Neural progenitor cell (in vitro differentiated cells): ENCODE results near the gene XKR8. TPM values are rescaled to one million over a fixed set of nuclear protein-coding genes. Genes with fewer than 3 reads are reported as not detected.

ENCODE experiments used
- DNase-seq: peaks from one replicate; pipeline ENCODE4 v3.0.0-alpha.2; 2016; ENCODE audit warnings: low spot score
- H2AFZ ChIP-seq: fragments of 200-600 bp; sonication (generic); replicated peaks from 2 replicates; pipeline ENCODE4 v1.6.1; 2016; ENCODE audit warnings: antibody characterized with exemption
- H3F3A ChIP-seq: fragments of 200-600 bp; sonication (generic); 2 replicates; pipeline ENCODE4 v1.6.1; 2016; ENCODE audit warnings: antibody characterized with exemption, low read depth
- H3K27ac ChIP-seq: fragments of 200-600 bp; sonication (generic); 2 replicates; pipeline ENCODE4 v1.5.1; 2016; ENCODE audit warnings: mild to moderate bottlenecking
- H3K27me3 ChIP-seq: fragments of 200-600 bp; sonication (generic); 2 replicates; pipeline ENCODE4 v1.6.1; 2016; ENCODE audit warnings: mild to moderate bottlenecking, moderate library complexity
- H3K36me3 ChIP-seq: fragments of 200-600 bp; sonication (generic); 2 replicates; pipeline ENCODE4 v1.5.1; 2016
- H3K4me1 ChIP-seq: fragments of 200-600 bp; sonication (generic); 2 replicates; pipeline ENCODE4 v1.6.1; 2016; ENCODE audit warnings: mixed run types
- H3K4me2 ChIP-seq: fragments of 200-600 bp; sonication (generic); 2 replicates; pipeline ENCODE4 v1.6.1; 2016
- H3K4me3 ChIP-seq: fragments of 200-600 bp; sonication (generic); 2 replicates; pipeline ENCODE4 v1.5.1; 2016
- H3K79me2 ChIP-seq: fragments of 200-600 bp; sonication (generic); 2 replicates; pipeline ENCODE4 v1.6.1; 2016; ENCODE audit warnings: low read depth
- H3K9ac ChIP-seq: fragments of 200-600 bp; sonication (generic); 2 replicates; pipeline ENCODE4 v1.6.1; 2016
- H3K9me3 ChIP-seq: fragments of 200-600 bp; sonication (generic); 2 replicates; pipeline ENCODE4 v1.5.1; 2016; ENCODE audit warnings: low read depth
- H4K20me1 ChIP-seq: fragments of 200-600 bp; sonication (generic); 2 replicates; pipeline ENCODE4 v1.6.1; 2016; ENCODE audit warnings: low read depth
- H3K27ac Mint-ChIP-seq: 3 replicates; pipeline ENCODE4 v1.8.0; 2021; ENCODE audit warnings: mixed read lengths
- H3K27me3 Mint-ChIP-seq: 2 replicates; pipeline ENCODE4 v1.8.0; 2022; ENCODE audit warnings: low read depth, mild to moderate bottlenecking, inconsistent platforms, moderate library complexity, mixed read lengths; ENCODE audit not compliant: insufficient read depth
- H3K36me3 Mint-ChIP-seq: 3 replicates; pipeline ENCODE4 v1.8.0; 2021; ENCODE audit warnings: mixed read lengths
- H3K4me1 Mint-ChIP-seq: 3 replicates; pipeline ENCODE4 v1.8.0; 2021; ENCODE audit warnings: mixed read lengths
- H3K4me3 Mint-ChIP-seq: 3 replicates; pipeline ENCODE4 v1.8.0; 2021; ENCODE audit warnings: mild to moderate bottlenecking, moderate library complexity, mixed read lengths
- H3K9me3 Mint-ChIP-seq: 3 replicates; pipeline ENCODE4 v1.8.0; 2020; ENCODE audit warnings: mixed read lengths
- CTCF ChIP-seq: fragments of 200-600 bp; sonication (generic); IDR thresholded peaks from 2 replicates; pipeline ENCODE4 v1.5.1; 2017; ENCODE audit warnings: antibody characterized with exemption, mild to moderate bottlenecking
- EZH2 ChIP-seq: fragments of 200-600 bp; sonication (generic); IDR thresholded peaks from 2 replicates; pipeline ENCODE4 v1.6.1; 2017; ENCODE audit warnings: antibody characterized with exemption, mild to moderate bottlenecking, moderate library complexity
- EZH2phosphoT487 ChIP-seq: fragments of 200-600 bp; sonication (generic); IDR thresholded peaks from 2 replicates; pipeline ENCODE4 v1.6.1; 2017; ENCODE audit warnings: antibody characterized with exemption
- total RNA-seq: library from RNA; depleted of rRNA; stranded (reverse); fragments of >200 nt; gene quantifications from 2 replicates; pipeline ENCODE4 v1.2.3, GENCODE V29; 2015; ENCODE audit warnings: low replicate concordance

The XKR8 gene
- total RNA-seq, 1 donor from 2014 or later = 4.3 TPM

- no peaks in the 10 kb centered on the region for H3K9me3 ChIP-seq
- DNase-seq = no peak
- no peaks in the 10 kb centered on the region for H4K20me1 ChIP-seq
- no peak overlapping the region for H3K4me2 ChIP-seq
- no peaks in the 10 kb centered on the region for H3K36me3 ChIP-seq
- no peak overlapping the region for H3K27ac Mint-ChIP-seq
- H3K4me3 Mint-ChIP-seq = no peak overlapping the region
- H3K4me3 ChIP-seq = no peak overlapping the region
- no peaks in the 10 kb centered on the region for H3K27me3 ChIP-seq
- peaks cover 9% of the 10 kb centered on the region for H3K36me3 Mint-ChIP-seq
- H3K9ac ChIP-seq = no peak overlapping the region
- TF ChIP-seq CTCF = no peak
- no peak for TF ChIP-seq EZH2
- no peak for TF ChIP-seq EZH2phosphoT487
- H2AFZ ChIP-seq = no peak overlapping the region
- H3K79me2 ChIP-seq = no peaks in the 10 kb centered on the region
- H3K9me3 Mint-ChIP-seq = no peaks in the 10 kb centered on the region
- no peaks in the 10 kb centered on the region for H3K4me1 Mint-ChIP-seq
- H3K27ac ChIP-seq = no peak overlapping the region
- H3K27me3 Mint-ChIP-seq = no peaks in the 10 kb centered on the region
- no peaks in the 10 kb centered on the region for H3F3A ChIP-seq
- H3K4me1 ChIP-seq = no peaks in the 10 kb centered on the region
Observed at GRCh38 chr1:27970401-27970800, 10.6 kb downstream of the XKR8 start.

- Mint-ChIP-seq H3K9me3 (no peaks in the 10 kb centered on the region), H3K27me3 (no peaks in the 10 kb centered on the region), H3K4me3 (no peak overlapping the region), H3K4me1 (no peaks in the 10 kb centered on the region), H3K36me3 (peaks cover 9% of the 10 kb centered on the region), H3K27ac (no peak overlapping the region)
- Histone ChIP-seq H3K4me1 (no peaks in the 10 kb centered on the region), H4K20me1 (no peaks in the 10 kb centered on the region), H2AFZ (no peak overlapping the region), H3K9ac (no peak overlapping the region), H3K27ac (no peak overlapping the region), H3K9me3 (no peaks in the 10 kb centered on the region), H3K36me3 (no peaks in the 10 kb centered on the region), H3K4me2 (no peak overlapping the region), H3K4me3 (no peak overlapping the region), H3F3A (no peaks in the 10 kb centered on the region), H3K27me3 (no peaks in the 10 kb centered on the region), H3K79me2 (no peaks in the 10 kb centered on the region)
- no peak for TF ChIP-seq EZH2phosphoT487
- TF ChIP-seq EZH2 = no peak
- no peak for TF ChIP-seq CTCF
- DNase-seq = no peak
Observed at GRCh38 chr1:27971674-27972073, 11.9 kb downstream of the XKR8 start.

- no peak overlapping the region for H3K4me2 ChIP-seq
- no peaks in the 10 kb centered on the region for H3K4me1 ChIP-seq
- no peaks in the 10 kb centered on the region for H3K4me1 Mint-ChIP-seq
- no peaks in the 10 kb centered on the region for H4K20me1 ChIP-seq
- TF ChIP-seq EZH2phosphoT487 = no peak
- TF ChIP-seq CTCF = no peak
- TF ChIP-seq EZH2 = no peak
- no peaks in the 10 kb centered on the region for H3K36me3 ChIP-seq
- no peak overlapping the region for H3K4me3 Mint-ChIP-seq
- peaks cover 11% of the 10 kb centered on the region for H3K36me3 Mint-ChIP-seq
- no peak overlapping the region for H3K27ac Mint-ChIP-seq
- H3F3A ChIP-seq = no peaks in the 10 kb centered on the region
- DNase-seq = no peak
- no peaks in the 10 kb centered on the region for H3K79me2 ChIP-seq
- no peak overlapping the region for H3K4me3 ChIP-seq
- no peak overlapping the region for H3K9ac ChIP-seq
- H3K27ac ChIP-seq = no peak overlapping the region
- no peaks in the 10 kb centered on the region for H3K9me3 ChIP-seq
- no peak overlapping the region for H2AFZ ChIP-seq
- H3K9me3 Mint-ChIP-seq = no peaks in the 10 kb centered on the region
- H3K27me3 ChIP-seq = no peaks in the 10 kb centered on the region
- H3K27me3 Mint-ChIP-seq = no peaks in the 10 kb centered on the region
Observed at GRCh38 chr1:27972141-27972540, 12.4 kb downstream of the XKR8 start.
